HG02870 (cell line): ENCODE results near the gene RSL1D1.
"Not testable (repeated sequence)": the region's sequence is repeated elsewhere in the genome, so short reads cannot be mapped to it uniquely, and the experiment has no call there.

Experiments used
- ATAC-seq: cut with Tn5 transposase; IDR thresholded peaks from one replicate; pipeline ENCODE4 v1.9.1; 2021; ENCODE audit warnings: mild to moderate bottlenecking, moderate library complexity; ENCODE audit not compliant: unreplicated experiment

RSL1D1 gene

GRCh38 chr16:11844499-11844898, 6.8 kb downstream of the RSL1D1 start:
- no peak for ATAC-seq

- ATAC-seq, result no peak
Observed at GRCh38 chr16:11843861-11844260, 7.5 kb downstream of the RSL1D1 start.

GRCh38 chr16:11843206-11843605, 8.1 kb downstream of the RSL1D1 start:
- no peak for ATAC-seq

GRCh38 chr16:11841026-11841425, 10.3 kb downstream of the RSL1D1 start:
- ATAC-seq, result no peak

DNA sequence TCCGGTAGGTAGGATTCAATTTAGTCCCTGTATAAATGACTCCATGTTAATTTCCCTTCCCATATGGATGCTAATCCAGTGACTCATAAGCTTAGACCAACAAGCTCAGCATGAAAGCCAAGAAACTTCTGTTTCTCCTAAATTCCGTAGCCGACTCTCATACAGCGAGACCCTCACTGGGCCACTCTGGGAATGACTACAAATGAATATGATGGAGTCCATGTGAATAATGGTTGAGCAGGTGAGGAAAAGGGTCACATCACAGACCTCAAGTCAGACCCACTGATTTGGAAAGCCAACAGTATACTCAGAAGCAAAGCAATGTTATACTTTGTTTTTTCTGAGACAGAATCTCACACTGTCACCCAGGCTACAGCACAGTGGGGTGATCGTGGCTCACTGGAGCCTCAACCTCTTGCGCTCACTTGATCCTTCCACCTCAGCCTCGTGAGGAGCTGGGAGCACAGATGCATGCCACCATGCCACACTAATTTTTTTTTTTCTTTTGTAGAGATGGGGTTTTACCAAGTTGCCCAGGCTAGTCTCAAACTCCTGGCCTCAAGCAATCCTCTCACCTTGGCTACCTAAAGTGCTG, 14.6 kb downstream of the RSL1D1 start:
- ATAC-seq, result no peak

- no peak for ATAC-seq
Observed at GRCh38 chr16:11835891-11836649, 15.3 kb downstream of the RSL1D1 start.

DNA sequence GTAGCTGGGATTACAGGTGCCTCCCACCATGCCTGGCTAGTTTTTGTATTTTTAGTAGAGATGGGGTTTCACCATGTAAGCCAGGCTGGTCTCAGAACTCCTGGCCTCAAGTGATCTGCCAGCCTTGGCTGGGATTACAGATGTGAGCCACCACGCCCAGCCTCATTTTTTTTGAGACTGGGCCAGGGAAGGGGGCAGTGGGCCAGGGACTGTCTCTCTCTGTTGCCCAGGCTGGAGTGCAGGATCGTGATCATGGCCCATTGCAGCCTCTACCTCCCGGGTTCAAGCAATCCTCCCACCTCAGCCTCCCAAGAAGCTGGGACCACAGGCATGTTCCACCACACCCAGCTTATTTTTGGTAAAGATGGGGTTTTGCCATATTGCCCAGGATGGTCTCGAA, 16.0 kb downstream of the RSL1D1 start:
- no peak for ATAC-seq

- ATAC-seq, result no peak
Observed at GRCh38 chr16:11833951-11834695, 17.2 kb downstream of the RSL1D1 start.

- no peak for ATAC-seq
Observed at GRCh38 chr16:11828696-11829095, 22.6 kb downstream of the RSL1D1 start.

GRCh38 chr16:11825520-11826165, 25.7 kb downstream of the RSL1D1 start:
- ATAC-seq, result not testable (repeated sequence)

DNA sequence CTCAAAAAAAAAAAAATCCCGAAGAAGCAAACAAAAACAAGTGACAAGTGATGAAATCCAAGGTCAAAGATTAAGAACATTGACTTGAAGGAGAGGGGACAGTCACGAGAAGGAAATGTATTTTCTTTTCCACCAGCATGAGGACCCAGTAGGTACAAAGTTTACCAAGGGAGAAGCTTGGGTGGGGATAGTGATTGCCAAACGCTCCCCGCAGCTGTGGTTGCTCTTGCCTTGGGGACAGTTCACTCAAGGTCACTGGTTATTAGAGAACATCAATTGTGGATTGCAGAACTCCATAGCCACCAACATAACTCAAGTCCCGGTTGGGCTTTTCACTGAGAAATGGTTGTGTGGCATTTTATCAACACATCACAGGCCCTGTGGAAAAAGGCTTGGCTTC, 27.0 kb downstream of the RSL1D1 start:
- ATAC-seq, result no peak

- not testable (repeated sequence) for ATAC-seq
Observed at GRCh38 chr16:11823645-11824044, 27.7 kb downstream of the RSL1D1 start.

- ATAC-seq, result no peak
Observed at GRCh38 chr16:11819798-11820197, 31.5 kb downstream of the RSL1D1 start.

GRCh38 chr16:11818970-11819369, 32.4 kb downstream of the RSL1D1 start:
- ATAC-seq, result not testable (repeated sequence)

GRCh38 chr16:11816123-11816522, 35.2 kb downstream of the RSL1D1 start:
- no peak for ATAC-seq

GRCh38 chr16:11814800-11815199, 36.5 kb downstream of the RSL1D1 start:
- ATAC-seq, result not testable (repeated sequence)

DNA sequence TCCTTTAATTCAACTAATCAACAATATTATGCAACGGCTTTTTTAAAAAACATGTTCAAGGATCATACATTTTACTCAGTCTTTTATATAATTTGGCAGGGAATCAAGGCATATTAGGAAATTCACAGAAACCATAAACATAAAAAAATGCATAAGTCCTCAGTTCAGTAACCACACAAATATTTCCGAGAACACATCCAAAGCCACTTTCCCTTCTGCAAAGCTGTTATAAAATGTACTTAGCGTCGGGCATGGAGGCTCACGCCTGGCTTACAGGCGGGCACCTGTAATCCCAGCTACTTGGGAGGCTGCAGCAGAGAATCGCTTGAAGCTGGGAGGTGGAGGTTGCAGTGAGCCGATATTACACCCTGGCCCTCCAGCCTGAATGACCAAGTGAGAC, 44.6 kb downstream of the RSL1D1 start:
- ATAC-seq, result no peak

GRCh38 chr16:11805556-11805955, 45.8 kb downstream of the RSL1D1 start:
- ATAC-seq, result no peak

GRCh38 chr16:11801481-11802021, 49.8 kb downstream of the RSL1D1 start:
- ATAC-seq, result no peak

DNA sequence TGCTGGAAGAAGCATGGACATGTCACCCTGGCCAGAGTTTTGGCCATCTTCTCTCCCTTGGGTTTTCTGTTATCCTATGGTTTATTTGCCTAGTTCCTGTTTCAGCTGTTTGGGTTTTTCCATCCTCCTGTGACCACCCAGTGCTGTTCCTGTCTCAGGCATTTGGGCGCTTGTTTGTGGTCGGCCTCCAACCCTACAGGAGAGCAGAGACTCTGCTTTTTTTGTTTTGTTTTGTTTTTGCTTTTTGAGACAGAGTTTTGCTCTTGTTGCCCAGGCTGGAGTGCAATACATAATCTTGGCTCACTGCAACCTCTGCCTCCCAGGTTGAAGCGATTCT, 51.0 kb downstream of the RSL1D1 start:
- no peak for ATAC-seq
